Endothelial cell of umbilical vein (primary cell): ENCODE measurements around the gene CRHR2. TPM values are rescaled to one million over a fixed set of nuclear protein-coding genes. Genes with fewer than 3 reads are reported as not detected.

Experiments
- BruUV-seq: library from RNA; stranded (reverse); fragments of 400-500 nt; replicated peaks from 2 replicates; lab custom pipeline; 2021; lab: Mats Ljungman, UMichigan
- CTCF ChIA-PET: fragments of 300-600, 350-600 bp; sonication (Branson Sonifier 250); formaldehyde crosslinking; loops from one replicate; lab custom pipeline; 2021; ENCODE audit warnings: antibody characterized with exemption, inconsistent platforms; lab: Charles Lee
- POLR2A ChIA-PET: fragments of 300-600, 350-600 bp; sonication (Branson Sonifier 250); formaldehyde crosslinking; loops from one replicate; lab custom pipeline; 2021; ENCODE audit warnings: antibody characterized with exemption, inconsistent platforms; lab: Charles Lee
- DNase-seq: peaks from one replicate; pipeline ENCODE4 v3.0.0-alpha.2; 2011; ENCODE audit warnings: low read depth, low spot score
- FAIRE-seq: peaks from 2 replicates; lab custom pipeline; 2011; peaks lifted over from hg19 to GRCh38; lab: Jason Lieb, UNC
- H2AFZ ChIP-seq: 2 replicates; pipeline ENCODE4 v1.6.0; 2012; ENCODE audit warnings: low read depth, low read length, control low read depth, inconsistent platforms
- H3K27ac ChIP-seq: 2 replicates; pipeline ENCODE4 v1.5.1; 2011; ENCODE audit warnings: low read depth, mild to moderate bottlenecking, control low read depth, low read length, moderate library complexity; ENCODE audit not compliant: insufficient read depth
- H3K27me3 ChIP-seq, 2 experiments: 2 replicates each; pipeline versions ENCODE4 v1.6.0 to v1.6.1; 2011; ENCODE audit warnings: low read length in 2 of 2, mixed read lengths in 1 of 2; ENCODE audit not compliant: control insufficient read depth in 2 of 2, insufficient read depth in 2 of 2
- H3K36me3 ChIP-seq, 2 experiments: 2 replicates in 1 of 2; 3 replicates in 1 of 2; pipeline ENCODE4 v1.5.1; 2011; ENCODE audit warnings: low read length in 2 of 2, mild to moderate bottlenecking in 1 of 2, moderate library complexity in 1 of 2; ENCODE audit not compliant: control insufficient read depth in 2 of 2, insufficient read depth in 2 of 2; ENCODE audit errors: extremely low read depth in 1 of 2
- H3K4me1 ChIP-seq: 3 replicates; pipeline ENCODE4 v1.5.1; 2011; ENCODE audit warnings: mild to moderate bottlenecking, low read length; ENCODE audit not compliant: control insufficient read depth, insufficient read depth; ENCODE audit errors: extremely low read depth
- H3K4me2 ChIP-seq: 2 replicates; pipeline ENCODE4 v1.6.1; 2011; ENCODE audit warnings: low read length, control low read depth, mixed read lengths; ENCODE audit not compliant: insufficient read depth
- H3K4me3 ChIP-seq, 3 experiments: fragments of 200-600 bp in 1 of 3; sonication (generic), shearing (Covaris generic) in 1 of 3; replicated peaks in 1 of 3; 2 replicates each; pipeline ENCODE4 v1.5.1; 2011 to 2016; ENCODE audit warnings: control low read depth in 3 of 3, low read length in 3 of 3, mild to moderate bottlenecking in 2 of 3, inconsistent platforms in 1 of 3, low read depth in 1 of 3, moderate library complexity in 1 of 3; ENCODE audit not compliant: insufficient read depth in 1 of 3
- H3K79me2 ChIP-seq: 2 replicates; pipeline ENCODE4 v1.6.0; 2012; ENCODE audit warnings: low read length, inconsistent platforms; ENCODE audit not compliant: control insufficient read depth, insufficient read depth
- H3K9ac ChIP-seq: replicated peaks from 2 replicates; pipeline ENCODE3; 2011; ENCODE audit warnings: low read length, control low read depth; ENCODE audit not compliant: insufficient read depth; ENCODE audit errors: extremely low read depth
- H3K9me1 ChIP-seq: replicated peaks from 3 replicates; pipeline ENCODE4 v1.6.0; 2011; ENCODE audit warnings: mild to moderate bottlenecking, low read length; ENCODE audit not compliant: control insufficient read depth, insufficient read depth; ENCODE audit errors: extremely low read depth
- H3K9me3 ChIP-seq: replicated peaks from 2 replicates; pipeline ENCODE4 v1.5.1; 2012; ENCODE audit warnings: low read length, inconsistent platforms; ENCODE audit not compliant: control insufficient read depth, insufficient read depth
- H4K20me1 ChIP-seq: replicated peaks from 2 replicates; pipeline ENCODE3; 2011; ENCODE audit warnings: mild to moderate bottlenecking, low read length; ENCODE audit not compliant: control insufficient read depth, insufficient read depth; ENCODE audit errors: extremely low read depth
- EZH2 ChIP-seq: IDR thresholded peaks from 2 replicates; pipeline ENCODE4 v1.6.1; 2012; ENCODE audit warnings: borderline replicate concordance, low read depth, mild to moderate bottlenecking, moderate library complexity, low read length, inconsistent platforms; ENCODE audit not compliant: severe bottlenecking
- FOS ChIP-seq: IDR thresholded peaks from 2 replicates; pipeline ENCODE4 v1.6.1; 2011; ENCODE audit warnings: mild to moderate bottlenecking, low read length, moderate library complexity, borderline replicate concordance; ENCODE audit not compliant: insufficient read depth
- GATA2 ChIP-seq: IDR thresholded peaks from 2 replicates; pipeline ENCODE4 v1.7.0; 2011; ENCODE audit warnings: low read depth, mild to moderate bottlenecking, moderate library complexity, mixed read lengths, low read length; ENCODE audit not compliant: insufficient read length, insufficient read depth
- JUN ChIP-seq: IDR thresholded peaks from 2 replicates; pipeline ENCODE4 v1.6.1; 2011; ENCODE audit warnings: borderline replicate concordance, low read depth; ENCODE audit not compliant: insufficient read length, insufficient read depth
- MYC ChIP-seq: IDR thresholded peaks from one replicate; pipeline ENCODE4 v1.6.1; 2011; ENCODE audit warnings: mild to moderate bottlenecking, low read depth, low read length
- POLR2A ChIP-seq: IDR thresholded peaks from 2 replicates; pipeline ENCODE4 v1.6.1; 2012; ENCODE audit warnings: low read depth, mild to moderate bottlenecking, control low read depth, low read length
- POLR2AphosphoS5 ChIP-seq: IDR thresholded peaks from 2 replicates; pipeline ENCODE4 v1.6.1; 2012; ENCODE audit warnings: low read depth, mild to moderate bottlenecking, control low read depth, low read length, moderate library complexity; ENCODE audit not compliant: insufficient read depth
- dilution Hi-C: fragments of 300-500 bp; cut with MboI; formaldehyde crosslinking; loops from one replicate; pipeline ENCODE4 v1.15.0; 2019; ENCODE audit warnings: low sequenced_read_pairs; ENCODE audit not compliant: extremely low pct_ligation_motif_present
- intact Hi-C: fragments of 100-400 bp; cut with micrococcal nuclease; formaldehyde crosslinking; loops from one replicate; pipeline ENCODE4 v1.10.0; 2022
- polyA plus RNA-seq, 4 experiments: library from polyadenylated mRNA; depleted of rRNA in 3 of 4; stranded (reverse) in 3 of 4; unstranded in 1 of 4; fragments of >200 nt; gene quantifications; 2 replicates each; pipeline versions ENCODE4 v1.2.1 to v1.2.3, GENCODE V29; 2011 to 2012; ENCODE audit warnings: missing spikeins in 1 of 4
- total RNA-seq: library from RNA; stranded (reverse); gene quantifications from 2 replicates; pipeline ENCODE4 v1.2.3, GENCODE V29; 2021
- TF ChIP-seq, protein P1 (sequence below): IDR thresholded peaks from 2 replicates; pipeline ENCODE4 v1.6.1; 2011; ENCODE audit not compliant: insufficient read depth, insufficient read length
- TF ChIP-seq, protein P2 (sequence below), 2 donors: IDR thresholded peaks; 1 replicate in 1 of 2; 2 replicates in 1 of 2; pipeline ENCODE4 v1.5.1; 2011; ENCODE audit warnings: low read length in 2 of 2, mild to moderate bottlenecking in 2 of 2, moderate library complexity in 2 of 2, control low read depth in 1 of 2, inconsistent platforms in 1 of 2, low read depth in 1 of 2; ENCODE audit not compliant: insufficient read depth in 1 of 2; ENCODE audit errors: extremely low read depth in 1 of 2

CRHR2 gene
- total and polyA plus RNA-seq, 2 donors (not counting 3 experiments of a cell fraction or from before 2014, with no cell fraction given) = not detected

DNA sequence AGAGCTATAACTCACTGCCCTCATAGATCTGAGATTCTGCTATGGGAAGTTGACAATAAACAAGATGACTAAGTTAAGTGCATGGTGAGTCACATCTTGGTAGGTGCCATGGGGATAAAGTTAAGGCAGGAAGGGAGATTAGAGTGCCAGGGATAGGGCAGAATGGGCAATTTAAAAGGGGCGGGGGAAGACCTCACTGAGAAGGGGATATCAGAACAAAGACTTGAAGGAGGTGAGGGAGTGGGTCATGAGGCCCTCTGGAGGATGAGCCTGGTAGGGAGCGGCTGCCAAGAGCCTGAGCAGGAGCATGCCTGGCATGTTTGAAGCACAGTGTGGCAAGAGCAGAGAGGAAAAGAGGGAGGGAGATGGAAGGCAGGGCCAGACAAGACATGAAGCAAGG lies 34.9 kb upstream of the CRHR2 start:
- no peaks in the 10 kb centered on the region for H3K4me1 ChIP-seq
- ChIA-PET CTCF (no interaction called here), POLR2A (no interaction called here)
- H3K79me2 ChIP-seq = no peaks in the 10 kb centered on the region
- no peak overlapping the region for H3K27ac ChIP-seq
- no peak overlapping the region for H2AFZ ChIP-seq
- H3K9me1 ChIP-seq = no peaks in the 10 kb centered on the region
- TF ChIP-seq, protein P1, sequence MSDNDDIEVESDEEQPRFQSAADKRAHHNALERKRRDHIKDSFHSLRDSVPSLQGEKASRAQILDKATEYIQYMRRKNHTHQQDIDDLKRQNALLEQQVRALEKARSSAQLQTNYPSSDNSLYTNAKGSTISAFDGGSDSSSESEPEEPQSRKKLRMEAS = no peak
- TF ChIP-seq GATA2 = no peak
- no peak for TF ChIP-seq POLR2AphosphoS5
- TF ChIP-seq MYC = no peak
- TF ChIP-seq EZH2 = no peak
- no peak for TF ChIP-seq JUN
- no peak for TF ChIP-seq FOS
- no peak for TF ChIP-seq POLR2A
- TF ChIP-seq, protein P2, sequence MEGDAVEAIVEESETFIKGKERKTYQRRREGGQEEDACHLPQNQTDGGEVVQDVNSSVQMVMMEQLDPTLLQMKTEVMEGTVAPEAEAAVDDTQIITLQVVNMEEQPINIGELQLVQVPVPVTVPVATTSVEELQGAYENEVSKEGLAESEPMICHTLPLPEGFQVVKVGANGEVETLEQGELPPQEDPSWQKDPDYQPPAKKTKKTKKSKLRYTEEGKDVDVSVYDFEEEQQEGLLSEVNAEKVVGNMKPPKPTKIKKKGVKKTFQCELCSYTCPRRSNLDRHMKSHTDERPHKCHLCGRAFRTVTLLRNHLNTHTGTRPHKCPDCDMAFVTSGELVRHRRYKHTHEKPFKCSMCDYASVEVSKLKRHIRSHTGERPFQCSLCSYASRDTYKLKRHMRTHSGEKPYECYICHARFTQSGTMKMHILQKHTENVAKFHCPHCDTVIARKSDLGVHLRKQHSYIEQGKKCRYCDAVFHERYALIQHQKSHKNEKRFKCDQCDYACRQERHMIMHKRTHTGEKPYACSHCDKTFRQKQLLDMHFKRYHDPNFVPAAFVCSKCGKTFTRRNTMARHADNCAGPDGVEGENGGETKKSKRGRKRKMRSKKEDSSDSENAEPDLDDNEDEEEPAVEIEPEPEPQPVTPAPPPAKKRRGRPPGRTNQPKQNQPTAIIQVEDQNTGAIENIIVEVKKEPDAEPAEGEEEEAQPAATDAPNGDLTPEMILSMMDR (IDR thresholded peaks at IDR 0.05; ENCODE audit: extremely low read depth in 1 of 2, insufficient read depth in 1 of 2, low read depth in 1 of 2, low read length in 2 of 2) = no peak
- no peak for FAIRE-seq
- peaks cover 0 to 1% of the 10 kb centered on the region in 2 experiments for H3K27me3 ChIP-seq
- H4K20me1 ChIP-seq = no peaks in the 10 kb centered on the region
- H3K9me3 ChIP-seq = no peaks in the 10 kb centered on the region
- H3K9ac ChIP-seq = no peak overlapping the region
- no TSS peak for BruUV-seq
- dilution Hi-C loops = no loop called here
- no peaks in the 10 kb centered on the region for H3K36me3 ChIP-seq
- no peak overlapping the region for H3K4me2 ChIP-seq
- H3K4me3 ChIP-seq = no peak overlapping the region
- DNase-seq = no peak
- intact Hi-C loops = no loop called here
